Vagina (tissue), 2 donors: ENCODE results near the gene RAB40C. TPM values are rescaled to one million over a fixed set of nuclear protein-coding genes. Genes with fewer than 3 reads are reported as not detected.

Experiments
- DNase-seq, 2 donors: peaks; one replicate each; pipeline ENCODE4 v3.0.0-alpha.2; 2017; ENCODE audit errors: extremely low spot score in 2 of 2
- H3K27ac ChIP-seq: fragments of 200-600 bp; sonication (generic); one replicate; pipeline ENCODE4 v1.5.1; 2019
- H3K27me3 ChIP-seq: fragments of 200-600 bp; sonication (generic); one replicate; pipeline ENCODE4 v1.5.1; 2019
- H3K36me3 ChIP-seq, 2 donors: fragments of 200-600 bp; sonication (generic); one replicate each; pipeline ENCODE4 v1.5.1; 2017 to 2019
- H3K4me1 ChIP-seq: fragments of 200-600 bp; sonication (generic); one replicate; pipeline ENCODE4 v1.5.1; 2019
- H3K4me3 ChIP-seq, 2 donors: fragments of 200-600 bp; sonication (generic); 1 replicate in 1 of 2; 2 replicates in 1 of 2; pipeline ENCODE4 v1.5.1; 2016 to 2019
- H3K9me3 ChIP-seq: fragments of 200-600 bp; sonication (generic); one replicate; pipeline ENCODE4 v1.5.1; 2019
- POLR2A ChIP-seq, 2 donors: fragments of 450-650 bp; IDR thresholded peaks; one replicate each; pipeline ENCODE4 v1.6.1; 2017; ENCODE audit warnings: antibody characterized with exemption in 2 of 2, mild to moderate bottlenecking in 2 of 2, moderate library complexity in 2 of 2
- POLR2AphosphoS5 ChIP-seq, 2 donors: sonication (generic); formaldehyde crosslinking; IDR thresholded peaks; one replicate each; pipeline ENCODE4 v1.9.0; 2017; ENCODE audit warnings: antibody characterized with exemption in 2 of 2, mild to moderate bottlenecking in 2 of 2, low read depth in 1 of 2; ENCODE audit not compliant: insufficient read depth in 1 of 2
- intact Hi-C: fragments of 100-400 bp; cut with DNase I; formaldehyde crosslinking; loops from one replicate; pipeline ENCODE4 v1.15.1; 2023
- total RNA-seq: library from RNA; depleted of rRNA; stranded (reverse); fragments of >200 nt; gene quantifications from one replicate; pipeline ENCODE4 v1.2.3, GENCODE V29; 2016
- TF ChIP-seq, protein P1 (sequence below), 3 experiments: fragments of 450-650 bp in 2 of 3; fragments of 200-600 bp in 1 of 3; sonication (generic) in 1 of 3; IDR thresholded peaks; one replicate each; pipeline ENCODE4 v1.5.1; 2017 to 2019; ENCODE audit warnings: antibody characterized with exemption in 3 of 3, mild to moderate bottlenecking in 2 of 3, moderate library complexity in 2 of 3

The RAB40C gene
- total RNA-seq, 1 donor from 2014 or later, result 41.3 TPM

DNA sequence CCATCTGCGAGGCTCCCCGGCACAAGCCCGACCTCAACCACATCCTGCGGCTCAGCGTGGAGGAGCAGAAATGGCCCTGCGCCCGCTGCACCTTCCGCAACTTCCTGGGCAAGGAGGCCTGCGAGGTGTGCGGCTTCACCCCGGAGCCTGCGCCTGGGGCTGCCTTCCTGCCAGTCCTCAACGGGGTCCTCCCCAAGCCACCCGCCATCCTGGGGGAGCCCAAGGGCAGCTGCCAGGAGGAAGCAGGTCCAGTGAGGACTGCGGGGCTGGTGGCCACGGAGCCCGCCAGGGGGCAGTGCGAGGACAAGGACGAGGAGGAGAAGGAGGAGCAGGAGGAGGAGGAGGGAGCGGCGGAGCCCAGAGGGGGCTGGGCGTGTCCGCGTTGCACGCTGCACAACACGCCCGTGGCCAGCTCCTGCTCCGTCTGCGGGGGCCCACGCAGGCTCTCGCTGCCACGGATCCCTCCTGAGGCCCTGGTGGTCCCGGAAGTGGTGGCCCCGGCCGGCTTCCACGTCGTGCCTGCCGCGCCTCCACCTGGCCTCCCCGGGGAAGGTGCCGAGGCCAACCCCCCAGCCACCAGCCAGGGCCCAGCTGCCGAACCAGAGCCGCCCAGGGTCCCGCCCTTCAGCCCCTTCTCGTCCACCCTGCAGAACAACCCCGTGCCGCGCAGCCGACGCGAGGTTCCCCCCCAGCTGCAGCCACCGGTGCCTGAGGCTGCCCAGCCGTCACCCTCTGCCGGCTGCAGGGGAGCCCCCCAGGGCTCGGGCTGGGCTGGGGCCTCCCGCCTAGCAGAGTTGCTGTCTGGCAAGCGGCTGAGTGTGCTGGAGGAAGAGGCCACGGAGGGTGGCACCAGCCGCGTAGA is 42.7 kb upstream of the RAB40C start:
- TF ChIP-seq POLR2AphosphoS5 (IDR thresholded peaks at IDR 0.05; ENCODE audit: insufficient read depth in 1 of 2, low read depth in 1 of 2), result peak in 1 of 2 donors; percentile 25
- TF ChIP-seq POLR2A (IDR thresholded peaks at IDR 0.05), result no peak
- TF ChIP-seq, protein P1, sequence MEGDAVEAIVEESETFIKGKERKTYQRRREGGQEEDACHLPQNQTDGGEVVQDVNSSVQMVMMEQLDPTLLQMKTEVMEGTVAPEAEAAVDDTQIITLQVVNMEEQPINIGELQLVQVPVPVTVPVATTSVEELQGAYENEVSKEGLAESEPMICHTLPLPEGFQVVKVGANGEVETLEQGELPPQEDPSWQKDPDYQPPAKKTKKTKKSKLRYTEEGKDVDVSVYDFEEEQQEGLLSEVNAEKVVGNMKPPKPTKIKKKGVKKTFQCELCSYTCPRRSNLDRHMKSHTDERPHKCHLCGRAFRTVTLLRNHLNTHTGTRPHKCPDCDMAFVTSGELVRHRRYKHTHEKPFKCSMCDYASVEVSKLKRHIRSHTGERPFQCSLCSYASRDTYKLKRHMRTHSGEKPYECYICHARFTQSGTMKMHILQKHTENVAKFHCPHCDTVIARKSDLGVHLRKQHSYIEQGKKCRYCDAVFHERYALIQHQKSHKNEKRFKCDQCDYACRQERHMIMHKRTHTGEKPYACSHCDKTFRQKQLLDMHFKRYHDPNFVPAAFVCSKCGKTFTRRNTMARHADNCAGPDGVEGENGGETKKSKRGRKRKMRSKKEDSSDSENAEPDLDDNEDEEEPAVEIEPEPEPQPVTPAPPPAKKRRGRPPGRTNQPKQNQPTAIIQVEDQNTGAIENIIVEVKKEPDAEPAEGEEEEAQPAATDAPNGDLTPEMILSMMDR (IDR thresholded peaks at IDR 0.05), result peak in 2 of 3 experiments; percentile 24 to 53
- Histone ChIP-seq H3K27me3 (no peaks in the 10 kb centered on the region), H3K27ac (no peak overlapping the region), H3K4me3 (no peak overlapping the region), H3K4me1 (peaks cover 11% of the 10 kb centered on the region), H3K9me3 (no peaks in the 10 kb centered on the region), H3K36me3 (peaks cover 0 to 23% of the 10 kb centered on the region in 2 donors)
- intact Hi-C loops, result no loop called here
- DNase-seq, result no peak

DNA sequence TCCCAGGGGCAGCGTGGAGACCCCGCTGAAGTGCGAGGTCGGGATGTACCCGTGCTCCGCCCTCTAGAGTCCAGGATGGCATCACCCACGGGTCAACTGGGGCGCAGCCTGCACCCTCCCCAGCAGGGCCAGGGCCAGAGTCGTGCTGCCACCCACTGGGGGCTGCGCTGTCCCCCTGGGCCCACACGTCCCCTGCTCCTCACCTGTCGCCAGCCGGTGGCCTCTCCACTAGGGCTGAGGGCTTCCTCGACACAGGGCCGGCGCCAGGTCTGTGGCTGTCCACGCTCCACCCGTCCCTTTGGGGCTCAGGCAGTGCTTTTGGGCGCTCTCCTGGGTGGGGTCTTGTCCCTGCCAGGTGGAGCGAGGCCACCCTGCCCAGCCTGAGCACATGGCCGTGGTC is 41.3 kb upstream of the RAB40C start:
- intact Hi-C loops, result no loop called here
- peaks cover 11% of the 10 kb centered on the region for H3K4me1 ChIP-seq
- TF ChIP-seq POLR2AphosphoS5 (IDR thresholded peaks at IDR 0.05; ENCODE audit: insufficient read depth in 1 of 2, low read depth in 1 of 2) (no peak), POLR2A (IDR thresholded peaks at IDR 0.05) (no peak)
- TF ChIP-seq, protein P1 (IDR thresholded peaks at IDR 0.05), result no peak
- H3K27ac ChIP-seq, result no peak overlapping the region
- H3K36me3 ChIP-seq, result peaks cover 0 to 35% of the 10 kb centered on the region in 2 donors
- DNase-seq, result no peak
- H3K4me3 ChIP-seq, result no peak overlapping the region
- H3K9me3 ChIP-seq, result no peaks in the 10 kb centered on the region
- H3K27me3 ChIP-seq, result no peaks in the 10 kb centered on the region

DNA sequence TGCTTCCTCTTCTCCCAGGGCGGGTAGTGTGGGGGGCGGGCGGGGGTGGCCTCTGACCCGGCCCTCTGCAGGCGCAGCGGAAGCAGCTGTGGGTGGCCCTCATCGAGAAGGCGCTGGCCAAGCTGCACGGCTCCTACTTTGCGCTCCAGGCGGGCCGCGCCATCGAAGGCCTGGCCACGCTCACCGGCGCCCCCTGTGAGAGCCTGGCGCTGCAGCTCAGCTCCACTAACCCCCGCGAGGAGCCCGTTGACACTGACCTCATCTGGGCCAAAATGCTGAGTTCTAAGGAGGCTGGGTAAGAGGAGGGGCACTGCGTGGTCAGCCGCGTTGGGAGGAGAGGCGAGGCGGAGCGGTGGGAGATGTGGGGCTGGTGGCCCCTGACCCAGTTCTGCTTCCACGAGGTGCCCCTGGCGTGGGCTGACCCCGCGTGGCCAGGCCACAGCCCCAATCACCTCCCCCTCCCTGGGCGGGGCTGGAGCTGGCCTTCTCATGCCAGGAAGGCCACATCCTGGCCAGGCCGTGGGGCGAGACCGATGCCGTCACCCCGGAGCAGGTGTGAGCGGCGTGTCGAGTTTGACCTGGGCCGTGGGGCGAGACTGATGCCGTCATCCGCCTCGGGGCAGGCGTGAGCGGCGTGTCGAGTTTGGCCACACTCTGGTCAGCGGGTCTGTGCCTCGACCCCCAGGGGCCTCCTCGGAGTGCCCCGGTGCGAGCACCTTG is 40.2 kb upstream of the RAB40C start:
- TF ChIP-seq POLR2A (IDR thresholded peaks at IDR 0.05) (no peak), POLR2AphosphoS5 (IDR thresholded peaks at IDR 0.05; ENCODE audit: insufficient read depth in 1 of 2, low read depth in 1 of 2) (no peak)
- TF ChIP-seq, protein P1 (IDR thresholded peaks at IDR 0.05), result no peak
- peaks cover 0 to 39% of the 10 kb centered on the region in 2 donors for H3K36me3 ChIP-seq

DNA sequence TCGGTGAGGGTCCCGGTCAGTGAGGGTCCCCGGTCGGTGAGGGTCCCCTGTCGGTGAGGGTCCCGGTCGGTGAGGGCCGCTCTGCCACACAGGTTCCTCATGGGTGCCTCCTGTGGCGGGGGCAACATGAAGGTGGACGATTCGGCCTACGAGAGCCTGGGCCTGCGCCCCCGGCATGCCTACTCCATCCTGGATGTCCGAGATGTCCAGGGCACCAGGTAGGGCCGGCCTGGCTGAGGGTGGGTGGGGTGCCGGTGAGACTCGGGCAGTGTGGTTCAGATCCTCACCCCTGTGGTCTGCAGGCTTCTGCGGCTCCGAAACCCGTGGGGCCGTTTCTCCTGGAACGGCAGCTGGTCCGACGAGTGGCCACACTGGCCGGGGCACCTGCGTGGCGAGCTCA is 38.7 kb upstream of the RAB40C start:
- DNase-seq, result no peak
- Histone ChIP-seq H3K36me3 (peaks cover 0 to 39% of the 10 kb centered on the region in 2 donors), H3K9me3 (no peaks in the 10 kb centered on the region), H3K4me3 (no peak overlapping the region), H3K4me1 (peaks cover 25% of the 10 kb centered on the region), H3K27me3 (no peaks in the 10 kb centered on the region), H3K27ac (no peak overlapping the region)
- intact Hi-C loops, result no loop called here
- TF ChIP-seq POLR2AphosphoS5 (IDR thresholded peaks at IDR 0.05; ENCODE audit: insufficient read depth in 1 of 2, low read depth in 1 of 2), result no peak
- no peak for TF ChIP-seq POLR2A (IDR thresholded peaks at IDR 0.05)
- TF ChIP-seq, protein P1 (IDR thresholded peaks at IDR 0.05), result no peak

More for the DNA sequence above, 40.2 kb upstream of the RAB40C start:
- Histone ChIP-seq H3K4me1 (peaks cover 20% of the 10 kb centered on the region), H3K9me3 (no peaks in the 10 kb centered on the region), H3K27ac (no peak overlapping the region), H3K4me3 (no peak overlapping the region), H3K27me3 (no peaks in the 10 kb centered on the region)
- DNase-seq, result no peak
- intact Hi-C loops, result no loop called here
